NCI-H2107 treated with DMSO at 0.1 percent for 48 hours (cell line): ENCODE data around the gene PPP1R14B.
"Not testable (repeated sequence)": the region's sequence is repeated elsewhere in the genome, so short reads cannot be mapped to it uniquely, and the experiment has no call there.

Experiments
- DNase-seq: peaks from one replicate; lab custom pipeline; 2025; ENCODE audit not compliant: unreplicated experiment; lab: John Stamatoyannopoulos, UW

PPP1R14B gene

DNA sequence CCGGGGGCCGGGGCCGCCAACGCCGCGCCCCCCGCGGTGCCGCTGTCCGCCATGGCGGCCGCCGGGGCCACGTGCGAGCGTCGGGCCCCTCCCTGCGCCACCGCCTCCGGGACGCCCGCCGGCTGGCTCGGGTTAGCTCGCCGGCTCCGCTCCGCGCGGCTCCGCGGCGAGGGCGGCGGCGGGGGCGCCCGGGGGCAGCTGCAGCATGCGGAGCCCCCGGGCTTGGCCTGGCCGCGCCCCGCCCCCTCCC, 197 bp downstream of the PPP1R14B start:
- not testable (repeated sequence) for DNase-seq

DNA sequence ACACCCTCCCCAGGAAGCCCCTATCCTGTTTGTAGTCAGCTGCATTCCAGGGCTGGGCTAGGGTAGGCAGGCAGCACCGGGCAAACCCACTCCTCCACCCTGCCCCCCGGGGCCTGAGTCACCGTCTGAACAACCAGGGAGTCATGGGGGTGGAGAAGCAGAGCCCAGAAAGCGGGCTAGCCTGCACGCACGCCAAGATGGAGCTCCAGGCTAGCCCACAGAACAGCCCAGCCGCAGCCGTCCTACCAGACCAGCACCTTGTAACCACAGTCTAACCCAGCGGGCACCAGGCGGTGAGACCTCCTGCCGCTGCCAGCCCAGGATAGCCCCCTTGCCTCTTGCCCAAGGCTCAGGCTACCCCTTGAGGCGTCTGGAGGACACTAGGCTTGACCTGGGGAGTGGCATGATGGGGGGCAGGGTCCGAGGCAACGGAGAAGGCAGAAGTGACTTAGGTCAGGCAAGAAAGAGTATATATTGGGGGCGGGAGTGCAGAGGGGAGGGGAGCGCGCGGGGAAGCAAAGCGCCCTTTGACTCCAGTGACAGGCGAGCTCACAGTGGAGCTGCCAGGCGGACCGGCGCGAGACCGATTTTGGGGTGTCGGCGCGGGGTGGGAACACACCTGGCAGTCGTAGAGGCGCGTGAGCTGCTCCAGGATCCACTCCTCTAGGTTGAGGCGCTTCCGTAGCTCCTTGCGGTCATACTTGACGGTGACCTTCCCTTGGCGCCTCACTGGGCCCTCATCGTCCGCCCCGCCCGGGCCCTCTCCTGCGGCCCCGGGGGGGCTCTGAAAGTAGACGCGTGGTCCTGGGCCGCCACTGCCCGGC, 734 bp downstream of the PPP1R14B start:
- DNase-seq = peak; percentile 18

DNA sequence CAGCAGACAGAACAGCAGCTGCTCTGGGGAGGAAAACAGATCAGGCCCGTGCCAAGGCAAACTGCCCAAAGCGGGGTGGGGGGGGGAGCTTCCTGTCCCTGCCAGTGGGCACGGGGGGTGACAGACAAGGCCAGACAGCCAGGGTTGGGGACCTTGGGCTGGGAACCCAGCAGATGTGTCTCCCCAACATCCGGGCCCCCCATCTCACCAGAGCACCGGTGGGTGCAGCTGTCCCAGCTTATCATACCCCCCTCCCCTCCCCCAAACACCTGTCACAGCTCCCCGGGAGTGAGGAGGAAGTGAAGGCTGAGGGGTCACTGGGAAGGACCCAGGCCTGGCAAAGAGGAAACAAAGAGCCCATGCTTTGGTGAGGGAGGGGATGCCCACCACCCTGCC, 1.3 kb downstream of the PPP1R14B start:
- no peak for DNase-seq

DNA sequence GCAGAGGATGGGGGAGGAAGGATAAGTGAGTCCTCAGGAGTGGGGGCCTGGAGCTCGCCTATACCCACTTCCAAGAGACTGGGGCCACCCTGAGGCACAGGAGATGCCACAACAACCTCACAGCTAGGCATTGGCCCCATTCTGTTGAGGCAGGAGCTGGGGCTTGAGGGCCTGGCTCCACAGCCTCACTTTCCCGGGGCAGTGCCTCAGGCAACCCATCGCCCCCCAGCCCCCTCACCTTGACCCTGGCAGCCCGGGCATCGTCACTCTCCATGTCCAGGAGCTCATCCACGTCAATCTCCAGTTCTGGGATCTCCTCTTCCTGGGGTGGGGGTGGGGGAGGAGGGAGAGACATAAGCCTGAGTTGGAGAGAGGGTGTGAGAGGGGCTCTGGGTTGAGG, 1.8 kb downstream of the PPP1R14B start:
- DNase-seq = no peak

DNA sequence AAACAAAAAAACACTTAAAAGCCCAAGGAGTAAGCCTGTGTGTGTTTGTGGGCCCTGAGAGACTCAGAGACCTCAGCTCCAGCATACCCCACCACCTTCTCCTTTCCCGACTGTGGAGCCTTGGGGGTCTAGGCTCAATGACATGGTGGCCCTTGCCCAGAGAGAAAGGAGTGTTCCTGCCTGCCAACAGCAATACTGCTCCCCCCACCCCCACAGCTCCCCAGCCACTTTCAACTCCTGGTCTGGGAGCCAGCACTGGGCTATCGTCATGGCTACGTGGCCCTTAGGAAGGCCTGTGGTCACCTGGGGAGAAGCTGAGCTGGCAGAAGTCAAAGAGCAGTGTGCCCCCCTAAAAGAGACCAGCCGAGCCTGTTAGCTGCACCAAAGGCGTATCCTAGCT, 2.6 kb downstream of the PPP1R14B start:
- no peak for DNase-seq

DNA sequence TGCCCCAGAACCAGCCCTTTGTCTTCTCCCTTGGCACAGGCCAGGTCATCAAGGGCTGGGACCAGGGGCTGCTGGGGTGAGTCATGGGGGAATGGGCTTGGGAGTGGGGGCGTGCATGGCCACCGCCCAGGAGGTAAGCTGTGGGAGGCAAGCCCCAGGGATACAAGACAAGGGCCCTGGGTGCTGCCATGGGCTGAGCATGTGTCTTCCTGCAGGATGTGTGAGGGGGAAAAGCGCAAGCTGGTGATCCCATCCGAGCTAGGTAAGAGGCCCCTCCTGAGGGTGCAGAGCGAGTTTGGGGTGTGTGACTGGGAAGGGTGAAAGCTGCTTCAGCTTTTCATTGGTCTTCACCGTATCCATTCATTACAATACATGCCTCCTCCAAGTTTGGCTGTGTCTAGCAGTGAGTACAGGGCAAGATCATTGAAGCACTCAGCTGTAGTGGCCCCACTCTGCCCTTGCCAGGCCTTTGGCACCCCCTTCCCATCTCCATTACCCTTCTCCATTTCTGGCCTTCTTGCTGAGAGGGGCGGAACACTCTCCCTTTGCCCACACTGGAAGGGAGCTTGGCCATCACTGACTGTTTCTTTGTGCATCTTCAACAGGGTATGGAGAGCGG, 3.4 kb downstream of the PPP1R14B start:
- DNase-seq = no peak

DNA sequence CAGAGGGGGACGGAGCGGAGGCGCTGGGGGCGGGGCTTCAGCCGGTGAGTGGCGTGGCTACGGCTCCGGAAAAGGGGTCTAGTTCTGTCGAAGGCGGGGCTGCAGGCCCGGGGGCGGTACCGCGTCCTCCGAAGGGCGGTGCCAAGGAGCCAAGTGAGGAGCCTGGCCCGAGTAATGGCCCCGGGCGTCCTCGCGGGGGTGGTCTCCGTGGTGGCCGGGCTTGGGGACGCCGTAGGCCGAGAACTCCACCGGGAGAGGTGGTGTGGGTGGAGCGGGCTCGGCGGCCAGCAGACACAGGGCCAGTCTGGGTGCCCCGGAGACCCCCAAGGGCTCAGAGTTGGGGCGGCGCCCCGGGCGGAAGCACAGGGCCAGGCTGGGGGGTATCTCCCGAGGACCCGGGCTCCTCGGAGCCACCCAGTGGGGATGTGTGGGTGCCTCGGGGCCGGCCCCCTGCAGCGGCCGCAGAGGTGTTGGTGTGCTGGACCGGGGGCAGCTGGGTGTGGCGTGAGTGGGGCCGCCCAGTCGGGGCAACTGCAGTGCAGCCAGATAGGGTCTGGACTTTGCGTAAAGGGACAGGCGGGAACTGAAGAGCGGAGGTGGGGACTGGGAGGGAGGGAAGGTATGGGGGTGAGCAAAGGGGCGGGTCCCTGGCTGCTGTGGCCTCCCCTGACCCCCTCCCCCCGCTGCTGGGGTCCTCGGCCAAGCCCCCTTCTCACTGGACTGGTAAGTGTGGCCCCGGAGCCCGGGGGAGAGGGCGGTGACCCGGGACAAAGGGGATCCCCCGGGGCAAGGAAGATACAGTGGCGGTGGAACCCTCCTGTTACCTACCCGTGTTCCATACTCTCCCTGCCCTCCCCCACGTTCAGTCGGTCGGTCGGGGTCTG, 5.0 kb downstream of the PPP1R14B start:
- no peak for DNase-seq

DNA sequence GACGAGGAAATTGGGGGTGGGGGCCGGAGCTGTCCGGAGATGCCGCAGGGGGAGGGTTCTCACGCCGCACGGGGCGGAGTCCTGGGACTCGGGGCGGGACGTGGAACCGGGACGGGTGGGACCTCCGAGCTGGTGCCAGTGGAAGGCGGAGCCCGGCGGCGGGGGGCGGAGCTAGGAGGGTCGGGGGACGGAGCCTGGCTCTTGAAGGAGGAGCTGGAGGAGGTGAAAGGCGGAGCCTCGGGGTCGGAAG, 5.6 kb downstream of the PPP1R14B start:
- peak; percentile 91 for DNase-seq

DNA sequence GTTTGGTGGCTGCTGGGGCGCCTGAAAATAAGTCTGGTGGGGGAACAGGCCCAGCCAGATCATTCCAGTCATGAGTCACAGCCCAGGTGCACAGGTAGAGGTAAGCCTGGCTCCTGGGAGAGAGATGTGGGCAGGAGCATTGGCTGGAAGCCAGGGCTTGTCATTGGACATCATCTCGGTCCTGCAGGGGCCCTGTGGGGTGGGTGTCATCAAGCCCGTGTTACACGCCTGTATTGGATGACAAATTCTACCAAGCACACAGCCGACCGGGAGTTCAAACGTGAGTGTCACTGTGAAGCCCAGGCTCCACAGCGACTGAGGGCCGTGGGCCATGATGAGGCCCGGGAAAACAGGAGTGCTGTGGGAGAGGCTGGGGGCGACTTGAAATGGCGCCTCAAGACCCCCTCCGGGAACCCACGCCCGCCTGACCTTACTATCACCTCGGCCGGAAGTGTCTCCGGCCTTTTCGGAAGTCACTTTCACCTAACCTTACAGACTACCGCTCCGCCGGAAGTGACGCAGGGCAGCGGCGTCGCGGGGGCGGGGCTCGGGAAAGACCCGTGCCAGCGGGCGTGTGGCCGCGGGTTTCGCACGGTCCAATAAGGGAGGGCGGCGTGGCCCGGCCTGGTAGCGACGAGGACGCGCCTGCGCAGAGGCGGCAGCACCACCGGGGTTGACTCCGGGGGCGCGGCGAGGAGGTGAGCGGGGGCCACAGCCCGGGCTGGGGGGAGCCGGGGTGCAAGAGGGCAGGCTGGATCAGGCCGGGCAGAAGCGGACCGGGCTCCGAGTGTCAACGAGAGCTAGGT, 6.1 kb downstream of the PPP1R14B start, which contains the start of gene FKBP2:
FKBP2 (plus strand) TSS at position 661 of the 806 bp plus-strand sequence. CDS start 1,293 bp downstream, outside the sequence.
- peak; percentile 73 for DNase-seq

DNA sequence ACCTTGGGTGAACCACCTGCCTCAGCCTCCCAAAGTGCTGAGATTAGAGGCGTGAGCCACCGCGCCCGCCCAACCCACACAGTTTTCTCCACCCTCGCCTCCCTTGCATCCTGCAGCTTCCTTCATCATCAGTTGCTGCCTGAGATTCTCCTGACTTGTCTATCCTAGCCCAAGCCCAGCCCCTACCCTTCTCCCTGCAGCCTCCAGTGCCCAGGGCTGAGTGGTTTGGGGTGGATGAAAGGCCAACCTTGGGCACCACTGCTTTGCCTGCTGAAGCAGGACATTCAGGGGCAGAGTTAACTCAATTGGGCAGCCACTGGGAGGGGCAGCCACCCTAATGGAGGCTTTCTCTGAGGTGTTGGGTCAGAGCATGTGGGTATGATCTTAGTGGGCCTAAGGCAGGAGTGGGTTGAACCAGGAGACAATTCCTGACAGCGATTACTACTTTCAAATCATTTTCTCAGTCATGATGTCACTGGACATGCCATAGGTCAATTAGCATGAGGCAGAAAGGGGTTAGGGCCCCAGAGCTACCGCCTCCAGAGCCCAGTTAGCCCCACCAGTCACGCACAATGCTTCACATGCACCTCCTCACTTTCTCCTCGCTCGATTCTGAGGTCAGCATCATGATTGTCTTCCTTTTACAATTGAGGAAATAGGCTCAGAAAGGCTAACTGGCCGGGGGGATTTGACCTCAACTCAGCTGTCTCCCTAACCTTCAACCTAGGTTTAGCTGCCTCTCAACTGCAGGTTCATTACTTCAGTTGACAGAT, 6.9 kb downstream of the PPP1R14B start:
- DNase-seq = no peak

DNA sequence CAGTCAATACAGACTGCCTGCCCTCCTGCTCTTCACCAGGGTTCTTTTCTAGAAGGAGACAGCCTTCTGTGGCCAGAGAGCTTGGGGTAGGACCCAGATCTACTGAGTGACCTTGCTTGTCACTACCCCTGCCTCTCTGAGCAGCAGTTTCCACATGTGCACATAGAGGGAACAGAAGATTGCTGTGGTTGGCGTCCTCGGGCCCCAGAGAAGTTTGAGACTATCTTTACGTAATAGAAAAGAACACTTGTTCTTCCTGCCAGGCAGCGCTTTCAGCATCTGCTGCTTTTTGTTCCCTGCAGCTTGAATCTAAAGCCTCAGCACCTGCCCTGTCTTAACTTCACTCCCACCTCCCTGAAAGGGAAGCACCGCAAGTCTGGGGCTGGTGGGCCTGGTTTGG, 7.7 kb downstream of the PPP1R14B start:
- no peak for DNase-seq

DNA sequence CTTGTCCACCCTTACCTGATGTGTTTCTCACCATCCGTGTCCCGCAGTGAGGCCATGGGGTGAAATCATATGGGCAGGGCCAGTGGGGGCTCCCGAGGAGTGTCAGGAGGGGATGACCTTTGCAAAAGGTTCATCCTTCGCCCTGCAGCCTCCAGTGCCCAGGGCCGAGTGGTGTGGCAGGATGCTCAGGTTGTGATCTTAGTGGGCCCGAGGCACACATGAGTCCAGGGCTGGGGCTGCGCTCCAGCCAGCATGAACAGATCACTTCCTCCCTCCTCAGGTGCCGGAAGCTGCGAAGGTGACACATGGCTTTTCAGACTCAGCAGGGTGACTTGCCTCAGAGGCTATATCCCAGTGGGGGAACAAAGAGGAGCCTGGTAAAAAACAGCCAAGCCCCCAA, 8.7 kb downstream of the PPP1R14B start:
- DNase-seq = no peak

DNA sequence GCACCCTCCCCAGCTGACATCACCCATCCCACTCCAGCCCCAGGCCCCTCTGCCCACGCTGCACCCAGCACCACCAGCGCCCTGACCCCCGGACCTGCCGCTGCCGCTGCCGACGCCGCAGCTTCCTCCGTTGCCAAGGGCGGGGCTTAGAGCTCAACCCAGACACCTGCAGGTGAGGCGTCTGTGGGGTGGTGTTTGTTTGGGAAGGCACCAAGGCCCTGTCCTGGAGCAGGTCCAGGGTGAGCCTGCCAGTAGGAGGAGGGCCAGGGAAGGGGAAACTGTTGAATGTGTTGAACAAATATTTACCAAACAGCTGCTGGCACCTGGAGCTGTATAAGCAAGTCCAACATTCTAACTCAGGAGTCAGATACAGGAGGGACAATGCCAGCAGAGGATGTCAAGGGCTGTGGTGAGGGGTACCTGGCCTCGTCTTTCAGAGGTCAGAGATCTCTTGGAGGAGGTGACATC, 9.2 kb downstream of the PPP1R14B start:
- peak; percentile 73 for DNase-seq

DNA sequence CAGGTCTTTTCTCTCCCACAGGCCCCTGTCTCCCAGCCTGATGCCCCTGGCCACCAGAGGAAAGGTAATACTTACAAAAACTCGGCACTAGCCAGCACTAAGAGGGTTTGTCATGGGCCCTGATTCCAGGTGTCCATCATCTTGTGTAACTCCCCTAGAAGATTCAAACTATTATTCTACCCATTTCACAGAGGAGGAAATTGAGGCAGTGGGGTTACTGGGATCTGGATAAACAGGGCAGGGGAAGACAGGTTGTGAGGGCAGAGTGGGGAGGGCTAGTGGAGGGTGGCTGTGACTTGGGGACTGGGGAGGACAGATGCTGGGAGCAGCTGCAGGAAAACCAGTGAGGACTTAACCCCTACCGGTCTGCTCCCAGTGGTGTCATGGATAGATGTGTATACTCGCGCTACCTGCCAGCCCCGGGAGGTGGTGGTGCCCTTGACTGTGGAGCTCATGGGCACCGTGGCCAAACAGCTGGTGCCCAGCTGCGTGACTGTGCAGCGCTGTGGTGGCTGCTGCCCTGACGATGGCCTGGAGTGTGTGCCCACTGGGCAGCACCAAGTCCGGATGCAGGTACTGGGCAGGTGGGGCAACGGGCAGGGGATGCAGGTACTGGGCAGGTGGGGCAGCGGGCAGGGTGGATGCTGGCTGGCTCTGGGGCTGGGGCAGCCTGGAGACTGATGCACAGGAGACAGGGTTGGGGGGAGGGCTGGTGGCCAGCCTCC, 11.1 kb downstream of the PPP1R14B start:
- no peak for DNase-seq

DNA sequence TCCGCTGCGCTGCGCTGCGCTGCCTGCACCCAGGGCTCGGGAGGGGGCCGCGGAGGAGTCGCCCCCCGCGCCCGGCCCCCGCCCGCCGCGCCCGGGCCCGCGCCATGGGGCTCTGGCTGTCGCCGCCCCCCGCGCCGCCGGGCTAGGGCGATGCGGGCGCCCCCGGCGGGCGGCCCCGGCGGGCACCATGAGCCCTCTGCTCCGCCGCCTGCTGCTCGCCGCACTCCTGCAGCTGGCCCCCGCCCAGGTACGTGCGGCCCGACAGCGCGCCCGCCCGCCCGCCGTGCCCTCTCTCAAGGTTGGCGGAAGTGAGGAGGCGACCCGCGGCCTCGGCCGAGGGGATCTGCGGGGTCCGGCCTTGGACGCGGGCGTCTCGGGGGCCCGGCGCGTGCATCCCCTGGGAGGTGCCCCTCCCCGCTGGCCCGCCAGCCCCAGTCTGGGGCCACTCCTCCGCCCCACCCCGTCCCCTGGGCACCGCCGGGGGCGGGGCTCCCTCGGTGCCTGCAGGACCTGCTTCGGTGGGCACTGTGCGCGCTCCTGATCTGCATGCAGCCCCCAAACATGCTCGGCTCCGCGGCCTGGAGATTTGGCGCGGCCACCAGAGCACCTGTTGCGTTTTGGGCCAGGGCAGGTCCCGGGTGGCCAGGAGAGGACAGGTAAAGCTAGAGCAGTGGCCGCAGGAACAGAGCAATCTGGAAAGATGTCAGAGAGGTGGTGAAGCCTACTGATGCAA, 11.9 kb downstream of the PPP1R14B start:
- no peak for DNase-seq

DNA sequence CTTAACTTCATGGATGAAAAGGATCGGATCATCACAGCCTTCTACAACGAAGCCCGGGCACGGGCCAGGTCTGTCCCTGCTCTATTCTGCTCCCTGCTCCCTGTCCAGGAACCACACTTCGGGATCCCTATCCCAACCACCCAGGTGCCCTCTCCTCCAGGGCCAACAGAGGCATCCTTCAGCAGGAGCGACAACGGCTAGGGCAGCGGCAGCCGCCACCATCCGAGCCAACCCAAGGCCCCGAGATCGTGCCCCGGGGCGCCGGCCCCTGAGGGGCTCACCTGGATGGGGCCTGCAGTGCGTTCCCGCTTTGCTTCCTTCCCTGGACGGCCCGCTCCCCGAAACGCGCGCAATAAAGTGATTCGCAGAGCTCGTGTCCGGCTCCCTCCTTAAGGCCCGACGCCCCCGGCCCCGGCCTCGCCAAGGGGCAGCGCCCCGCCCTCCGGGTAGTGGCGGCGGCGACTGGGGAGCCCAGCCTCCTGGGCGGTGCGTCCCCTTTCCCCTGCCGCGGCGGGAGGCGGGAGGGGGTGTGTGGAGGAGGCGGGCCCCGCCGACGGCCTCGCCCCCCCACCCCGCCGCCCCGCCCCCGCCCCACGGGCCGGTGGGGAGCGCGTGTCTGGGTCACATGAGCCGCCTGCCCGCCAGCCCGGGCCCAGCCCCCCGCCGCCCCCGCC, 12.7 kb downstream of the PPP1R14B start, which contains the start of gene VEGFB:
VEGFB (plus strand) TSS at position 672 of the 674 bp plus-strand sequence. CDS start 250 bp downstream, outside the sequence.
- DNase-seq = no peak

DNA sequence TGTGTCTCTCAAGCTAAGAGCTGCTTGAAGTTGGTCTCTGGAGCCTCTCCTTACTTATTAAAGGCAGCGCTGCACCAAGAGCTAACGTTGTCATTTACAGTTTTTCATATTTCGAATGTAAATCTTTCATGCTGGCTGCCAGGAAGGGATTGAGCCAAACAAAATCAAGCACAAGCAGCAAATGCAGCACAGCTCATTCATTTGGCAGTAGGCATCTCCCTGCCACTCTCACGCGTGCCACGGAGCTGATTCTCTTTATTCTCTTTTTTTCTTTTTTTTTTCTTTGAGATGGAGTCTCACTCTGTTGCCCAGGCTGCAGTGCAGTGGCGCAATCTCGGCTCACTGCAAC, 13.8 kb downstream of the PPP1R14B start:
- no peak for DNase-seq

DNA sequence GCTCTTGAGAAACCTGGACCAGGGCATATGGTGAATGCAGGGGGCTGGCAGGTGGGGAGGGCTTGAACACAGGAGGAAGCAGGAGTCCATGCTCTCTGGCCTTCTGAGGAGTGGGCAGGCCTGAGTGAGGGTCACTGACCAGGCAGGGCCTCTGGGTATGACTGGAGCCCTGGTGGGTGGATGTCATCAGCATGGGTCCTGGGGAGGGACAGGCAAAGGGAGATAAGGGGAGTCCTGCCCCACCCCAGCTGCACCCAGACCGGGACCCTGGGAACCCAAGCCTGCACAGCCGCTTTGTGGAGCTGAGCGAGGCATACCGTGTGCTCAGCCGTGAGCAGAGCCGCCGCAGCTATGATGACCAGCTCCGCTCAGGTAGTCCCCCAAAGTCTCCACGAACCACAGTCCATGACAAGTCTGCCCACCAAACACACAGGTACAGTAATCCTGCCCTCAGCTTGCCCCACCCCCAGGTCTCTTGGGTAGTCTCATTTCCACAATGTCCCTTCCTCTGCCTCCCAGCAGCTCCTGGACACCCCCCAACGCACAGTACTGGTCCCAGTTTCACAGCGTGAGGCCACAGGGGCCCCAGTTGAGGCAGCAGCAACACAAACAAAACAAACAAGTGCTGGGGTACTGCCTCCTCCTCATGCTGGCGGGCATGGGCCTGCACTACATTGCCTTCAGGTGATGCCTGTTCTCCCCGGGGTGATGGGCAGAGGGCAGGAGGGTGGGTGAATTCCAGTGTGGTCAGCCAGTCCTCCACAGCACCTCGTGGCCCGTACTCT, 14.4 kb downstream of the PPP1R14B start:
- DNase-seq = no peak
